SHP77 treated with DMSO at 0.1 percent for 48 hours (cell line): ENCODE measurements around the gene TMEM178B.

ENCODE experiments used
- DNase-seq: peaks from one replicate; lab custom pipeline; 2025; lab: John Stamatoyannopoulos, UW

Gene TMEM178B

GRCh38 chr7:141527076-141527475, 453.2 kb downstream of the TMEM178B start:
- no peak for DNase-seq

DNA sequence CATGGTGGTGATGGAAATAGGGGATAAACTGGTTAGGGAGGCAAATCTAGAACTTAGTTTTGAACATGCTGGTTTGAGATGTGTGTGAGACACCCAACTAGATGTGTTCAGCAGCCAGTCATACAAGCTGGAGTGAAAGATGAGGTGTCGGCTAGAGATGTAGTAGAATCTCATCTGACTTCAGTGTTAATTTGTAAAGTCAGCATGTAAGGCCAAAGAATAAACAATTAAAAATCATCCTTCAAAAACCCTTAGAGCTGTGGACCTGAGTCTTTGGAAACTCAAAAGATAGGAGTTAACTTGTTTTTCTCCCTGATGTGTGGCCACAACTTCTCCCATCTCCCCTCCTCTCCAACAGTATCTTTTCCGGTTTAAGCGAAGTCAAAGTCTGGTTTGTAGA, 454.5 kb downstream of the TMEM178B start:
- no peak for DNase-seq
